Hepatocyte (in vitro differentiated cells): ENCODE results near the gene NCLN. TPM values are rescaled to one million over a fixed set of nuclear protein-coding genes. Genes with fewer than 3 reads are reported as not detected.
A peak's percentile ranks its signal among the peaks of the same experiment; 100 is the strongest.

Experiments
- DNase-seq: peaks from one replicate; pipeline ENCODE4 v3.0.0-alpha.2; 2016; ENCODE audit warnings: low spot score
- H2AFZ ChIP-seq: fragments of 200-600 bp; sonication (generic); 2 replicates; pipeline ENCODE4 v1.6.0; 2016; ENCODE audit warnings: antibody characterized with exemption, mild to moderate bottlenecking
- H3K27ac ChIP-seq: fragments of 200-600 bp; sonication (generic); 2 replicates; pipeline ENCODE4 v1.5.1; 2016; ENCODE audit warnings: mild to moderate bottlenecking
- H3K27me3 ChIP-seq: fragments of 200-600 bp; sonication (generic); 2 replicates; pipeline ENCODE4 v1.6.1; 2016
- H3K36me3 ChIP-seq: fragments of 200-600 bp; sonication (generic); replicated peaks from 2 replicates; pipeline ENCODE4 v1.5.1; 2016; ENCODE audit warnings: low read depth; ENCODE audit not compliant: insufficient read depth
- H3K4me1 ChIP-seq: fragments of 200-600 bp; sonication (generic); 2 replicates; pipeline ENCODE4 v1.5.1; 2016; ENCODE audit warnings: mild to moderate bottlenecking, moderate library complexity; ENCODE audit not compliant: insufficient read depth
- H3K4me2 ChIP-seq: fragments of 200-600 bp; sonication (generic); 2 replicates; pipeline ENCODE4 v1.6.0; 2016
- H3K4me3 ChIP-seq: fragments of 200-600 bp; sonication (generic); 2 replicates; pipeline ENCODE4 v1.5.1; 2016; ENCODE audit warnings: mild to moderate bottlenecking
- H3K79me2 ChIP-seq: fragments of 200-600 bp; sonication (generic); 2 replicates; pipeline ENCODE4 v1.6.0; 2017; ENCODE audit warnings: mild to moderate bottlenecking
- H3K9me2 ChIP-seq: fragments of 200-600 bp; sonication (generic); replicated peaks from 2 replicates; pipeline ENCODE4 v1.6.0; 2017; ENCODE audit warnings: mild to moderate bottlenecking; ENCODE audit not compliant: insufficient read depth
- H3K9me3 ChIP-seq: fragments of 200-600 bp; sonication (generic); 2 replicates; pipeline ENCODE4 v1.5.1; 2016; ENCODE audit warnings: low read depth, mild to moderate bottlenecking
- H4K20me1 ChIP-seq: fragments of 200-600 bp; sonication (generic); 2 replicates; pipeline ENCODE4 v1.6.0; 2016; ENCODE audit warnings: mild to moderate bottlenecking; ENCODE audit not compliant: insufficient read depth, poor library complexity, severe bottlenecking
- EZH2 ChIP-seq: fragments of 200-600 bp; sonication (generic); IDR thresholded peaks from 2 replicates; pipeline ENCODE4 v1.6.1; 2016; ENCODE audit warnings: antibody characterized with exemption, mild to moderate bottlenecking, borderline replicate concordance
- EZH2phosphoT487 ChIP-seq: fragments of 200-600 bp; sonication (generic); IDR thresholded peaks from one replicate; pipeline ENCODE4 v1.6.1; 2018; ENCODE audit warnings: antibody characterized with exemption, mild to moderate bottlenecking, low read depth, moderate library complexity; ENCODE audit not compliant: unreplicated experiment, severe bottlenecking
- WGBS: methylation state at CpG from one replicate; pipeline ENCODE4 v1.1.6; 2016; ENCODE audit warnings: low lambda C conversion rate; ENCODE audit errors: missing lambda C conversion rate; 5-methylcytosine and 5-hydroxymethylcytosine counted together
- polyA plus RNA-seq: library from polyadenylated mRNA; unstranded; fragments of >200 nt; fragmentation: Nextera tagmentation; extraction: Ambion mirVana; gene quantifications from 2 replicates; pipeline ENCODE4 v1.2.1, GENCODE V29; 2016
- total RNA-seq: library from RNA; depleted of rRNA; stranded (reverse); fragments of >200 nt; gene quantifications from 2 replicates; pipeline ENCODE4 v1.2.3, GENCODE V29; 2014
- TF ChIP-seq, protein P1 (sequence below): fragments of 200-600 bp; sonication (generic); IDR thresholded peaks from 2 replicates; pipeline ENCODE4 v1.5.1; 2016; ENCODE audit warnings: antibody characterized with exemption, mild to moderate bottlenecking; ENCODE audit not compliant: poor library complexity

Gene NCLN
- total and polyA plus RNA-seq, 2 experiments from 2014 or later: 44.9 to 94.2 TPM

DNA sequence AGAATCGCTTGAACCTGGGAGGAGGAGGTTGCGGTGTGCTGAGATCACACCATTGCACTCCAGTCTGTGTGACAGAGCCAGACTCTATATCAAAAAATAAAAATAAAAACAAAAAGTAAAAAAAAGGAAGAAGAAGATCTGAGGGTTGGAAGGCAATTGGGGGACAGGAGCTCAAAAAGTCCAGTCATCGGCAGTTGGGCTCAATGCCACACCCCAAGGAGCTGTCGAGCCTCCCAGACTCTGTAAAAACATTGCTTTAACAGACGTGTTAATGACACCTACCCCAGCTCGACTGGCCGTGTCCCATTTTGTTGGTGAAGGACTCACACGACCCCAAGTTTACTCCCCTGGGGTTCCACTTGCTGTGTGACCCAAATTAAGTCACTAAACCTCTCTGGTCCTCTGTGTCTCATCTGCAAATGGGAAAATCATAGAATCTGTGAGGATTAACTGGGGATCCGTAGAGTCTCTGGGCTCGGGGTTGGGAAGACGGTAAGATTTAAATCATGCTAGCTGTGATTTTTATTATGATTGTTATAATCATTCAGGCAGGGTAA lies 42.9 kb upstream of the NCLN start:
- H3K36me3 ChIP-seq: no peaks in the 10 kb centered on the region
- no peak overlapping the region for H2AFZ ChIP-seq
- H3K79me2 ChIP-seq: no peaks in the 10 kb centered on the region
- TF ChIP-seq EZH2: no peak
- TF ChIP-seq, protein P1, sequence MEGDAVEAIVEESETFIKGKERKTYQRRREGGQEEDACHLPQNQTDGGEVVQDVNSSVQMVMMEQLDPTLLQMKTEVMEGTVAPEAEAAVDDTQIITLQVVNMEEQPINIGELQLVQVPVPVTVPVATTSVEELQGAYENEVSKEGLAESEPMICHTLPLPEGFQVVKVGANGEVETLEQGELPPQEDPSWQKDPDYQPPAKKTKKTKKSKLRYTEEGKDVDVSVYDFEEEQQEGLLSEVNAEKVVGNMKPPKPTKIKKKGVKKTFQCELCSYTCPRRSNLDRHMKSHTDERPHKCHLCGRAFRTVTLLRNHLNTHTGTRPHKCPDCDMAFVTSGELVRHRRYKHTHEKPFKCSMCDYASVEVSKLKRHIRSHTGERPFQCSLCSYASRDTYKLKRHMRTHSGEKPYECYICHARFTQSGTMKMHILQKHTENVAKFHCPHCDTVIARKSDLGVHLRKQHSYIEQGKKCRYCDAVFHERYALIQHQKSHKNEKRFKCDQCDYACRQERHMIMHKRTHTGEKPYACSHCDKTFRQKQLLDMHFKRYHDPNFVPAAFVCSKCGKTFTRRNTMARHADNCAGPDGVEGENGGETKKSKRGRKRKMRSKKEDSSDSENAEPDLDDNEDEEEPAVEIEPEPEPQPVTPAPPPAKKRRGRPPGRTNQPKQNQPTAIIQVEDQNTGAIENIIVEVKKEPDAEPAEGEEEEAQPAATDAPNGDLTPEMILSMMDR: no peak
- no peak for TF ChIP-seq EZH2phosphoT487
- no peak overlapping the region for H3K4me3 ChIP-seq
- H4K20me1 ChIP-seq: no peaks in the 10 kb centered on the region
- H3K9me2 ChIP-seq: no peaks in the 10 kb centered on the region
- H3K4me1 ChIP-seq: no peaks in the 10 kb centered on the region
- no peak for DNase-seq
- H3K27me3 ChIP-seq: no peaks in the 10 kb centered on the region
- no peaks in the 10 kb centered on the region for H3K9me3 ChIP-seq
- no peak overlapping the region for H3K27ac ChIP-seq
- 73% methylated on average over 11 of the region's 11 CpGs for WGBS
- H3K4me2 ChIP-seq: no peak overlapping the region

DNA sequence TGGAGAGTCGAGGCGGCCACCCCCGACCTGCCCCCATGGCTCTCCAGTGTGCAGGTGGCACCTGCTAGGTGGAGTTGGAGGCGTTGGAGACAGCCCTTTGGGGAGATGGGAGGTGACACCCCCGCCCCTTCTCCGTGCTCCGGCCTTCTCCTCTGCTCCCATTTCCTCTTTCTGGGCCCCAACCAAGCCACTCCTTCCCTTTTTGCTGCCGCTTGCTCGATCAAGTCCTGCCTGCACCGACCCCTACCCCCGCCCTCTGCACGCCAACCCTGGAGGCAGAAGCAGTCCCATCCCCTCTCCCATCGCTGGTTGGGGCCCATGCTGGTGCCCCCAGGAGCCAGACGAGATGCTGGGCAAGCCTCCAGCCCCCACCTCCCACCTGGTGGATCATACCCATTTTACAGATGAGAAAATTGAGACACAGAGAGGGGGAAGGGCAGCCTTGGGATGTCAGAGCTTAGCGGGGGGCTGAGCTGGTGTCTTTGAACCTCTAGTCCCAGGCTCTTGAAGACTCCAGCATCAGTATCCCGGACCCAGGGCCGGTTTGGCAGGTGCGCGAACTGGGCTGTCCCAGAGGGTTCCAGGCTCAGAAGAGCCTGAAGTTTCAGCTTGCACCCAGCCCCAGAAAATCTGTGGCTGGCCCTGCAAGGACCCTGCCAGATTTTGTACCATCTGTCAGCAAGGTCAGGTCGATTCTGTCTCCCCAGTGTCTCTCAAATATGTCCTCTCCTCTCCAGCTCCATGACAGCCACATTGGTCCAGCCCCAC lies 39.6 kb upstream of the NCLN start:
- no peak overlapping the region for H3K4me3 ChIP-seq
- no peak for DNase-seq
- no peak overlapping the region for H3K27ac ChIP-seq
- no peaks in the 10 kb centered on the region for H3K36me3 ChIP-seq
- 92% methylated on average over 20 of the region's 20 CpGs for WGBS
- H3K79me2 ChIP-seq: no peaks in the 10 kb centered on the region
- H3K4me2 ChIP-seq: no peak overlapping the region
- no peaks in the 10 kb centered on the region for H4K20me1 ChIP-seq
- H3K4me1 ChIP-seq: no peaks in the 10 kb centered on the region
- no peaks in the 10 kb centered on the region for H3K9me3 ChIP-seq
- TF ChIP-seq, protein P1: no peak
- TF ChIP-seq EZH2 (no peak), EZH2phosphoT487 (no peak)
- H3K27me3 ChIP-seq: no peaks in the 10 kb centered on the region
- no peak overlapping the region for H2AFZ ChIP-seq
- no peaks in the 10 kb centered on the region for H3K9me2 ChIP-seq

DNA sequence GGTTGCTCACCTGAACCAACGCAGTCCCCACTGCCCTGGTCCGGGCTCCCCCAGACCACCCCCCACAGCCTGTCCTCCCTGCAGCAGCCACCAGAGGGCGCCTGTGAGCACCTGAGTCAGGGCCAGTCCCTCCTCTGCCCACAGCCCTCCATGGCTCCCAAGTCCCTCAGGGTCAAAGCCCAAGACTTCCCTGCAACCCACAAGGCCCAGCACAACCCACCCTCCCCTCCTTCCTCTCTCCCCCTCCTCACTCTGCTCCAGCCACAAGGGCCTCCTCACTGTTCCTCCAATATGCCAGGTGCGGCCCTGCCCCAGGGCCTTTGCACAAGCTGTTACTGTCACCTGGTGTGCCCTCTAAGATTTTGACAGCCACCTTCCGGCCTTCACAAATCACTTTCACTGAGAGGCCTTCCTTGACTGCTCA lies 39.0 kb upstream of the NCLN start:
- 89% methylated on average over 4 of the region's 5 CpGs for WGBS
- H3K9me2 ChIP-seq: no peaks in the 10 kb centered on the region
- no peaks in the 10 kb centered on the region for H4K20me1 ChIP-seq
- H3K4me1 ChIP-seq: no peaks in the 10 kb centered on the region
- no peak overlapping the region for H3K4me3 ChIP-seq
- H3K79me2 ChIP-seq: no peaks in the 10 kb centered on the region
- H3K4me2 ChIP-seq: no peak overlapping the region
- TF ChIP-seq, protein P1: peak; percentile 45
- TF ChIP-seq EZH2: no peak
- H3K36me3 ChIP-seq: no peaks in the 10 kb centered on the region
- no peaks in the 10 kb centered on the region for H3K9me3 ChIP-seq
- no peak for DNase-seq
- H3K27me3 ChIP-seq: no peaks in the 10 kb centered on the region
- H3K27ac ChIP-seq: no peak overlapping the region
- H2AFZ ChIP-seq: no peak overlapping the region
